GM23338 (cell line): Measurements from ENCODE around the gene KRT81. TPM values are rescaled to one million over a fixed set of nuclear protein-coding genes. Genes with fewer than 3 reads are reported as not detected.

Experiments used
- ATAC-seq: fragments of 200-7000 bp; cut with Tn5 transposase; 3 replicates; pipeline ENCODE4 v1.9.1; 2020
- DNase-seq: peaks from one replicate; pipeline ENCODE4 v3.0.0-alpha.2; 2015; ENCODE audit warnings: low spot score
- H2AFZ ChIP-seq: fragments of 200-600 bp; sonication (generic); 2 replicates; pipeline ENCODE4 v1.8.0; 2016; ENCODE audit warnings: antibody characterized with exemption, mild to moderate bottlenecking, moderate library complexity
- H3F3A ChIP-seq: fragments of 200-600 bp; sonication (generic); replicated peaks from 2 replicates; pipeline ENCODE4 v1.8.0; 2017; ENCODE audit warnings: antibody characterized with exemption, mixed run types, low read depth
- H3K27ac ChIP-seq: fragments of 200-600 bp; sonication (generic); 2 replicates; pipeline ENCODE4 v1.6.1; 2016; ENCODE audit warnings: low read depth
- H3K27me3 ChIP-seq: fragments of 200-600 bp; sonication (generic); 2 replicates; pipeline ENCODE4 v1.8.0; 2016; ENCODE audit warnings: mild to moderate bottlenecking, mixed run types, moderate library complexity; ENCODE audit not compliant: insufficient read depth
- H3K36me3 ChIP-seq: fragments of 200-600 bp; sonication (generic); 2 replicates; pipeline ENCODE4 v1.8.0; 2016; ENCODE audit warnings: mild to moderate bottlenecking; ENCODE audit not compliant: insufficient read depth
- H3K4me1 ChIP-seq: fragments of 200-600 bp; sonication (generic); 2 replicates; pipeline ENCODE4 v1.8.0; 2016; ENCODE audit warnings: mild to moderate bottlenecking, moderate library complexity; ENCODE audit not compliant: insufficient read depth
- H3K4me2 ChIP-seq: fragments of 200-600 bp; sonication (generic); 2 replicates; pipeline ENCODE4 v1.7.1; 2017; ENCODE audit warnings: mixed run types
- H3K4me3 ChIP-seq: fragments of 200-600 bp; sonication (generic); 2 replicates; pipeline ENCODE4 v1.6.1; 2016; ENCODE audit warnings: mixed run types
- H3K79me2 ChIP-seq: fragments of 200-600 bp; sonication (generic); replicated peaks from 2 replicates; pipeline ENCODE4 v1.8.0; 2017; ENCODE audit warnings: mild to moderate bottlenecking; ENCODE audit not compliant: insufficient read depth
- H3K9me2 ChIP-seq: fragments of 200-600 bp; sonication (generic); 2 replicates; pipeline ENCODE4 v1.8.0; 2017; ENCODE audit not compliant: insufficient read depth
- H4K20me1 ChIP-seq: fragments of 200-600 bp; sonication (generic); replicated peaks from 2 replicates; pipeline ENCODE4 v1.8.0; 2017; ENCODE audit warnings: mild to moderate bottlenecking; ENCODE audit not compliant: insufficient read depth
- H3K27ac Mint-ChIP-seq: 2 replicates; pipeline ENCODE4 v1.8.0; 2020; ENCODE audit warnings: inconsistent platforms, mild to moderate bottlenecking, moderate library complexity, mixed read lengths
- H3K27me3 Mint-ChIP-seq: 3 replicates; pipeline ENCODE4 v1.8.0; 2022; ENCODE audit warnings: low read depth, mild to moderate bottlenecking, moderate library complexity, mixed read lengths, inconsistent platforms; ENCODE audit not compliant: insufficient read depth, poor library complexity
- H3K36me3 Mint-ChIP-seq: 3 replicates; pipeline ENCODE4 v1.8.0; 2021; ENCODE audit warnings: low read depth, mild to moderate bottlenecking, inconsistent platforms, moderate library complexity, mixed read lengths
- H3K4me1 Mint-ChIP-seq: 3 replicates; pipeline ENCODE4 v1.8.0; 2020; ENCODE audit warnings: mild to moderate bottlenecking, inconsistent platforms, mixed read lengths
- H3K4me3 Mint-ChIP-seq: 3 replicates; pipeline ENCODE4 v1.8.0; 2021; ENCODE audit warnings: moderate library complexity, mild to moderate bottlenecking, inconsistent platforms, mixed read lengths
- H3K9me3 Mint-ChIP-seq: 3 replicates; pipeline ENCODE4 v1.8.0; 2020; ENCODE audit warnings: moderate library complexity, mild to moderate bottlenecking, inconsistent platforms, mixed read lengths
- CREB1 ChIP-seq: fragments of 250-450 bp; sonication (Bioruptor Pico); IDR thresholded peaks from 2 replicates; pipeline ENCODE4 v1.5.0; 2020; ENCODE audit warnings: low read depth, mild to moderate bottlenecking, moderate library complexity
- EZH2 ChIP-seq: fragments of 200-600 bp; sonication (generic); IDR thresholded peaks from one replicate; pipeline ENCODE4 v1.8.0; 2017; ENCODE audit warnings: antibody characterized with exemption, mild to moderate bottlenecking, low read depth; ENCODE audit not compliant: unreplicated experiment
- POLR2AphosphoS5 ChIP-seq: IDR thresholded peaks from 2 replicates; pipeline ENCODE4 v1.6.1; 2016; ENCODE audit warnings: antibody characterized with exemption, low read depth
- STAT1 ChIP-seq: IDR thresholded peaks from one replicate; pipeline ENCODE4 v1.6.1; 2016; ENCODE audit warnings: antibody characterized with exemption; ENCODE audit not compliant: unreplicated experiment
- ZNF462 ChIP-seq: fragments of 250-450 bp; sonication (Bioruptor Pico); IDR thresholded peaks from 2 replicates; pipeline ENCODE4 v1.5.0; 2020; ENCODE audit warnings: mild to moderate bottlenecking, moderate library complexity
- polyA plus RNA-seq: library from polyadenylated mRNA; unstranded; fragments of >200 nt; fragmentation: Nextera tagmentation; extraction: Ambion mirVana; gene quantifications from 2 replicates; pipeline ENCODE4 v1.2.1, GENCODE V29; 2016
- total RNA-seq: library from RNA; depleted of rRNA; stranded (reverse); fragments of >200 nt; shearing (Covaris generic); gene quantifications from 2 replicates; pipeline ENCODE4 v1.2.3, GENCODE V29; 2014

Gene KRT81
- total and polyA plus RNA-seq, 2 experiments from 2014 or later: not detected

- TF ChIP-seq ZNF462 (CRISPR knock-in tag) (no peak), POLR2AphosphoS5 (no peak)
Observed at GRCh38 chr12:52331039-52331438, 39.7 kb upstream of the KRT81 start (continued).

- H3K4me2 ChIP-seq: no peak overlapping the region
- no peaks in the 10 kb centered on the region for H3K9me3 Mint-ChIP-seq
- no peak for DNase-seq
- no peak overlapping the region for H3K27ac ChIP-seq
- no peaks in the 10 kb centered on the region for H4K20me1 ChIP-seq
- peaks cover 7% of the 10 kb centered on the region; the same call in 2 of the 3 replicates for H3K4me1 Mint-ChIP-seq
- no peaks in the 10 kb centered on the region for H3K36me3 ChIP-seq
- no peak overlapping the region for H3K27ac Mint-ChIP-seq
- no peaks in the 10 kb centered on the region for H3K9me2 ChIP-seq
- H2AFZ ChIP-seq: no peak overlapping the region
- ATAC-seq: no peak
- H3K4me3 Mint-ChIP-seq: no peak overlapping the region
- no peaks in the 10 kb centered on the region for H3K79me2 ChIP-seq
- no peaks in the 10 kb centered on the region for H3K27me3 ChIP-seq
- H3K4me1 ChIP-seq: no peaks in the 10 kb centered on the region
- H3K36me3 Mint-ChIP-seq: no peaks in the 10 kb centered on the region
- no peak overlapping the region for H3K4me3 ChIP-seq
- H3F3A ChIP-seq: no peaks in the 10 kb centered on the region
- TF ChIP-seq EZH2 (no peak), CREB1 (no peak), STAT1 (no peak), POLR2AphosphoS5 (no peak)
- peaks cover 5% of the 10 kb centered on the region for H3K27me3 Mint-ChIP-seq
Observed at GRCh38 chr12:52327830-52328500, 36.6 kb upstream of the KRT81 start.
